Endothelial cell (in vitro differentiated cells): ENCODE measurements around the gene SMAP2. TPM values are rescaled to one million over a fixed set of nuclear protein-coding genes. Genes with fewer than 3 reads are reported as not detected.

Source experiments
- DNase-seq: peaks from one replicate; pipeline ENCODE4 v3.0.0; 2021; ENCODE audit warnings: low spot score
- H3K27ac Mint-ChIP-seq: one replicate; pipeline ENCODE4 v1.8.0; 2021; ENCODE audit warnings: mixed read lengths, inconsistent platforms; ENCODE audit not compliant: unreplicated experiment
- H3K27me3 Mint-ChIP-seq: one replicate; pipeline ENCODE4 v1.8.0; 2021; ENCODE audit warnings: mild to moderate bottlenecking, moderate library complexity, mixed read lengths, inconsistent platforms; ENCODE audit not compliant: unreplicated experiment
- H3K36me3 Mint-ChIP-seq: one replicate; pipeline ENCODE4 v1.8.0; 2021; ENCODE audit warnings: mild to moderate bottlenecking, low read depth, mixed read lengths, inconsistent platforms; ENCODE audit not compliant: unreplicated experiment
- H3K4me1 Mint-ChIP-seq: one replicate; pipeline ENCODE4 v1.8.0; 2021; ENCODE audit warnings: mild to moderate bottlenecking, mixed read lengths, inconsistent platforms; ENCODE audit not compliant: unreplicated experiment
- H3K4me3 Mint-ChIP-seq: one replicate; pipeline ENCODE4 v1.8.0; 2021; ENCODE audit warnings: mild to moderate bottlenecking, mixed read lengths, inconsistent platforms; ENCODE audit not compliant: unreplicated experiment
- H3K9me3 Mint-ChIP-seq: one replicate; pipeline ENCODE4 v1.8.0; 2021; ENCODE audit warnings: mixed read lengths, inconsistent platforms; ENCODE audit not compliant: unreplicated experiment
- CTCF ChIP-seq: fragments of 200-600 bp; sonication (generic); IDR thresholded peaks from one replicate; pipeline ENCODE4 v1.5.0; 2021; ENCODE audit warnings: antibody characterized with exemption; ENCODE audit not compliant: unreplicated experiment
- total RNA-seq: library from RNA; stranded (reverse); fragmentation: NEBNext Ultra II Directional; extraction: Animal tissue kit (Norgen Biotek cat#: 25700); gene quantifications from one replicate; pipeline ENCODE4 v1.2.1, GENCODE V29; 2021; ENCODE audit not compliant: unreplicated experiment

SMAP2 gene
- total RNA-seq, 1 donor from 2014 or later, result 12.1 TPM

GRCh38 chr1:40392221-40392620, 18.7 kb downstream of the SMAP2 start:
- Mint-ChIP-seq H3K36me3 (peaks cover 10% of the 10 kb centered on the region), H3K27ac (no peak overlapping the region), H3K9me3 (no peaks in the 10 kb centered on the region), H3K4me3 (no peak overlapping the region), H3K27me3 (peaks cover 4% of the 10 kb centered on the region), H3K4me1 (peaks cover 5% of the 10 kb centered on the region)
- no peak for DNase-seq
- no peak for TF ChIP-seq CTCF

- DNase-seq, result no peak
- Mint-ChIP-seq H3K27me3 (peaks cover 4% of the 10 kb centered on the region), H3K9me3 (no peaks in the 10 kb centered on the region), H3K27ac (no peak overlapping the region), H3K36me3 (peaks cover 10% of the 10 kb centered on the region), H3K4me3 (no peak overlapping the region), H3K4me1 (peaks cover 5% of the 10 kb centered on the region)
- no peak for TF ChIP-seq CTCF
Measured at GRCh38 chr1:40393173-40393572, 19.6 kb downstream of the SMAP2 start.

GRCh38 chr1:40394491-40395172, 21.1 kb downstream of the SMAP2 start:
- TF ChIP-seq CTCF, result no peak
- H3K9me3 Mint-ChIP-seq, result no peaks in the 10 kb centered on the region
- no peak for DNase-seq

GRCh38 chr1:40395190-40396175, 22.0 kb downstream of the SMAP2 start:
- TF ChIP-seq CTCF, result no peak
- H3K4me3 Mint-ChIP-seq, result no peak overlapping the region
- no peak overlapping the region for H3K27ac Mint-ChIP-seq
- H3K27me3 Mint-ChIP-seq, result peaks cover 4% of the 10 kb centered on the region
- DNase-seq, result no peak
- no peaks in the 10 kb centered on the region for H3K4me1 Mint-ChIP-seq
- H3K36me3 Mint-ChIP-seq, result no peaks in the 10 kb centered on the region
- H3K9me3 Mint-ChIP-seq, result no peaks in the 10 kb centered on the region

More at GRCh38 chr1:40394491-40395172, 21.1 kb downstream of the SMAP2 start:
- H3K36me3 Mint-ChIP-seq, result no peaks in the 10 kb centered on the region
- no peak overlapping the region for H3K4me3 Mint-ChIP-seq
- H3K4me1 Mint-ChIP-seq, result no peaks in the 10 kb centered on the region
- H3K27ac Mint-ChIP-seq, result no peak overlapping the region
- peaks cover 4% of the 10 kb centered on the region for H3K27me3 Mint-ChIP-seq

DNA sequence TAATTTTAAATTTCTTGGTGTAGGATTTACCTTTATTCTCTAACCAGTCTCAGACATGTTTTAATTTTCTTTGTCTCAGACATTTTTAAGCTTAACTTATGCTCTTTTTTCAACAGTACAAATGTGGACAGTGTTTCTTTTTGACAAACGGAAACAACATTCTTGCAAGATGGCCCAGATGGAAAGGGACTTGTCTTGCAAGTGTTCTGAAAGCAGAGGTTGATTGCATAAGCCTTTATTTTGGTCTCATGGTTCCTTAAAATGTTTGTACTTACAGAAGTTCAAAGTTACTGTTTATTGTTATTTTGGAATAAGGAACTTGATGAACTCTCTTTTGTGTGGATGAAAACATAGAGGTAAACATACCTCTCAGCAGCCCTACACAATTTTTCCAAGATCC, 22.9 kb downstream of the SMAP2 start:
- Mint-ChIP-seq H3K9me3 (no peaks in the 10 kb centered on the region), H3K4me1 (no peaks in the 10 kb centered on the region), H3K36me3 (no peaks in the 10 kb centered on the region), H3K4me3 (no peak overlapping the region), H3K27me3 (peaks cover 4% of the 10 kb centered on the region), H3K27ac (no peak overlapping the region)
- no peak for DNase-seq
- no peak for TF ChIP-seq CTCF
